Measurements from ENCODE around the gene PRELID3B. TPM values are rescaled to one million over a fixed set of nuclear protein-coding genes. Genes with fewer than 3 reads are reported as not detected.

PRELID3B gene
- total RNA-seq, 1 experiment from 2014 or later, result 181 TPM

DNA sequence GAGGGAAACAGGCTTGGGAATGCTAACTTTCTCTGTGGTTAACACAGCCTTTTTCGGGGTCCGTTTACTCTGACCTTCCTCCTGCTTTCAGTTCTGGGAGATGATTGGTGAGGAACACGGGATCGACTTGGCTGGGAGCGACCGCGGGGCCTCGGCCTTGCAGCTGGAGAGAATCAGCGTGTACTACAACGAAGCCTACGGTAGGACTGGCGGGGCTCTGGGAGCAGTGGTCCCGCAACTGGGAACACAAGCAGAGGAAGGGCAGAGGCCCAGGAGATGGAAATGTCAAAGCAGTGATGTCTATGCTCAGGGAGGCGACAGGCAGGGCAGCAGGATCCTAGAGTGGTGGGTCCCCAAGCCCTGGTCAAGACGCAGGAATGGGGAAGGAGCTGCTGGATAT, 19.8 kb downstream of the PRELID3B start:
- H3K4me3 ChIP-seq (ENCODE audit: low read length), result no peak overlapping the region
- H3K27me3 ChIP-seq (ENCODE audit: low read length), result no peaks in the 10 kb centered on the region
- TF ChIP-seq, protein P1, sequence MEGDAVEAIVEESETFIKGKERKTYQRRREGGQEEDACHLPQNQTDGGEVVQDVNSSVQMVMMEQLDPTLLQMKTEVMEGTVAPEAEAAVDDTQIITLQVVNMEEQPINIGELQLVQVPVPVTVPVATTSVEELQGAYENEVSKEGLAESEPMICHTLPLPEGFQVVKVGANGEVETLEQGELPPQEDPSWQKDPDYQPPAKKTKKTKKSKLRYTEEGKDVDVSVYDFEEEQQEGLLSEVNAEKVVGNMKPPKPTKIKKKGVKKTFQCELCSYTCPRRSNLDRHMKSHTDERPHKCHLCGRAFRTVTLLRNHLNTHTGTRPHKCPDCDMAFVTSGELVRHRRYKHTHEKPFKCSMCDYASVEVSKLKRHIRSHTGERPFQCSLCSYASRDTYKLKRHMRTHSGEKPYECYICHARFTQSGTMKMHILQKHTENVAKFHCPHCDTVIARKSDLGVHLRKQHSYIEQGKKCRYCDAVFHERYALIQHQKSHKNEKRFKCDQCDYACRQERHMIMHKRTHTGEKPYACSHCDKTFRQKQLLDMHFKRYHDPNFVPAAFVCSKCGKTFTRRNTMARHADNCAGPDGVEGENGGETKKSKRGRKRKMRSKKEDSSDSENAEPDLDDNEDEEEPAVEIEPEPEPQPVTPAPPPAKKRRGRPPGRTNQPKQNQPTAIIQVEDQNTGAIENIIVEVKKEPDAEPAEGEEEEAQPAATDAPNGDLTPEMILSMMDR (conservative IDR thresholded peaks at IDR 0.05; ENCODE audit: low read depth, low read length), result no peak
- TF ChIP-seq EZH2 (IDR thresholded peaks at IDR 0.05; ENCODE audit: low read length, unreplicated experiment) (no peak), EZH2phosphoT487 (IDR thresholded peaks at IDR 0.05; ENCODE audit: borderline replicate concordance, low read length) (no peak)
- H3K9ac ChIP-seq (ENCODE audit: low read length), result no peak overlapping the region
- H3K4me1 ChIP-seq (ENCODE audit: insufficient read depth, low read length), result peaks cover 12% of the 10 kb centered on the region
- H3K9me3 ChIP-seq (ENCODE audit: low read length), result no peaks in the 10 kb centered on the region
- DNase-seq (no peak), ATAC-seq (no peak)
- intact Hi-C loops (cut with micrococcal nuclease), result no loop called here
- ChIA-PET CTCF (no interaction called here), POLR2A (ENCODE audit: unreplicated experiment) (no interaction called here)
- no TSS peak for BruUV-seq (replicated peaks)
- H3K27ac ChIP-seq (ENCODE audit: low read length), result no peak overlapping the region
- peaks cover 32% of the 10 kb centered on the region for H3K79me2 ChIP-seq (ENCODE audit: low read length)
- peaks cover 16% of the 10 kb centered on the region for H4K20me1 ChIP-seq (ENCODE audit: low read length)
- no peak overlapping the region for H2AFZ ChIP-seq (ENCODE audit: low read length)
- no peaks in the 10 kb centered on the region for H3K9me2 ChIP-seq (replicated peaks; ENCODE audit: low read length)
- no peak overlapping the region for H3K4me2 ChIP-seq (ENCODE audit: low read length)
- H3F3A ChIP-seq (ENCODE audit: low read length, unreplicated experiment), result no peaks in the 10 kb centered on the region
- peaks cover 40% of the 10 kb centered on the region for H3K36me3 ChIP-seq (ENCODE audit: low read depth, low read length)

DNA sequence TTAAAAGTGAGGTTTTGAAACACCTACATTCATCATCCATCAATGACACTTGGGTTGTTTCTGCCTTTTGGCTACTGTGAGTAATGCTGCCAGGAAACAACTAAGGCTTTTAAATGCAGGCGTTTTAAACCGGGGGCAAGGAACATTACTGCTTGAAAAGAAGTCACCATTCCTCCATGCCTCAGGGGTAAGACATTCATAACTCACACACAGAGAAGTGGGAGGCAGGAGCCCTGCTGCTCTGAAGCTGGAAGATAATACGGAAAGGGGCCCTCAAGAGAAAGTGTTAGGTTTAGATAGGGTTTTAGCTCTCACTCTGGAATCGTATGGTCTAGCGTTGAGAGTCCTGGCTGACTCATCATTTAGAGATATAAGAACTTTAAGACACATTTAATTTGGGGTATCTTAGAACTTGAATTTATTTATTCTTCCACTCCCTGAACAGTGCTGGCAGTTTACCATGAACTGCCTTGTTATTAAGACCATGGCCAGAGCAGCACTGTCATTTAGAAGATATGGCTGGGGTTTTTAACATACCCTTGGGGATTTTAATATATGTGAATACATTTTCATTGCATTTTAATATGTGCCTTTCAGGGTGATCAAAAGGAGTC, 21.5 kb downstream of the PRELID3B start:
- ChIA-PET POLR2A (ENCODE audit: unreplicated experiment) (interaction anchor here (0.6 kb wide), 1 partner anchor 679 kb away, joined by 10 read pairs; no protein-coding TSS in a partner anchor), CTCF (no interaction called here)
- Histone ChIP-seq H3K4me3 (ENCODE audit: low read length) (no peak overlapping the region), H3K4me2 (ENCODE audit: low read length) (peak overlapping the region; percentile 4; the same call in 1 of the 2 replicates), H3K36me3 (ENCODE audit: low read depth, low read length) (peaks cover 23% of the 10 kb centered on the region), H3K27me3 (ENCODE audit: low read length) (no peaks in the 10 kb centered on the region), H2AFZ (ENCODE audit: low read length) (no peak overlapping the region), H3K9me2 (replicated peaks; ENCODE audit: low read length) (no peaks in the 10 kb centered on the region), H3K9me3 (ENCODE audit: low read length) (no peaks in the 10 kb centered on the region), H3K4me1 (ENCODE audit: insufficient read depth, low read length) (peaks cover 17% of the 10 kb centered on the region), H4K20me1 (ENCODE audit: low read length) (0 out of 2 replicates have a peak, but pooled peaks cover under 1% of the 10 kb centered on the region), H3F3A (ENCODE audit: low read length, unreplicated experiment) (no peaks in the 10 kb centered on the region), H3K9ac (ENCODE audit: low read length) (no peak overlapping the region), H3K27ac (ENCODE audit: low read length) (no peak overlapping the region), H3K79me2 (ENCODE audit: low read length) (peaks cover 15% of the 10 kb centered on the region)
- DNase-seq (peak; percentile 73), ATAC-seq (peak; percentile 66)
- BruUV-seq (replicated peaks), result no TSS peak
- intact Hi-C loops (cut with micrococcal nuclease), result loop anchor here (1.0 kb wide), 1 partner anchor 8 kb away; no protein-coding TSS in a partner anchor
- TF ChIP-seq EZH2 (IDR thresholded peaks at IDR 0.05; ENCODE audit: low read length, unreplicated experiment) (no peak), EZH2phosphoT487 (IDR thresholded peaks at IDR 0.05; ENCODE audit: borderline replicate concordance, low read length) (no peak)
- TF ChIP-seq, protein P1 (conservative IDR thresholded peaks at IDR 0.05; ENCODE audit: low read depth, low read length), result no peak

DNA sequence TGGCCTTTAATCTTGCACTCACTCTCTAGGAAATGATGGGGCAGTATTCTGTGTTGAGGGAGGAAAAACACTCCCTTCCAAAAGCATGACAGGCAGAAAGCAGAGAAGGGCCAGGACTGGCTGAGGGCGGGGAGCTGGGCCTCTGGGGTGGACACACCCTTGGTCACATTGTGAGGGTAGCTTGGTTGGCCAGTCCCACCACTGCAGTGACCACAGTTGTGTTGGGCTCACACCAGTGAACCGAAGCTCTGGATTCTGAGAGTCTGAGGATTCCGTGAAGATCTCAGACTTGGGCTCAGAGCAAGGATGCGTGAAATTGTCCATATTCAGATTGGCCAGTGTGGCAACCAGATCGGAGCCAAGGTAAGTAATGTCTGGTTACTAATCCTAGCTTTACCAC, 23.4 kb downstream of the PRELID3B start, which contains the start of gene TUBB1:
TUBB1 (plus strand) TSS at position 213 of the 400 bp plus-strand sequence; CDS start at position 307, 94 bp downstream.
- DNase-seq (no peak), ATAC-seq (no peak)
- no peaks in the 10 kb centered on the region for H3K9me2 ChIP-seq (replicated peaks; ENCODE audit: low read length)
- no peak within 1 kb of the TSS for H3K27ac ChIP-seq (ENCODE audit: low read length)
- H3K79me2 ChIP-seq (ENCODE audit: low read length), result no peaks in the 10 kb centered on the region
- BruUV-seq (replicated peaks), result no TSS peak
- H3K36me3 ChIP-seq (ENCODE audit: low read depth, low read length), result peaks cover 8% of the 10 kb centered on the region; the same call in 1 of the 2 replicates
- ChIA-PET POLR2A (ENCODE audit: unreplicated experiment) (no interaction called here), CTCF (no interaction called here)
- H3K27me3 ChIP-seq (ENCODE audit: low read length), result no peaks in the 10 kb centered on the region
- TF ChIP-seq EZH2 (IDR thresholded peaks at IDR 0.05; ENCODE audit: low read length, unreplicated experiment), result no peak
- TF ChIP-seq EZH2phosphoT487 (IDR thresholded peaks at IDR 0.05; ENCODE audit: borderline replicate concordance, low read length), result no peak
- TF ChIP-seq, protein P1 (conservative IDR thresholded peaks at IDR 0.05; ENCODE audit: low read depth, low read length), result no peak
- no peak within 1 kb of the TSS for H2AFZ ChIP-seq (ENCODE audit: low read length)
- no peak within 1 kb of the TSS for H3K4me2 ChIP-seq (ENCODE audit: low read length)
- no peaks in the 10 kb centered on the region for H3F3A ChIP-seq (ENCODE audit: low read length, unreplicated experiment)
- no peaks in the 10 kb centered on the region for H3K9me3 ChIP-seq (ENCODE audit: low read length)
- no peak within 1 kb of the TSS for H3K4me3 ChIP-seq (ENCODE audit: low read length)
- intact Hi-C loops (cut with micrococcal nuclease), result no loop called here
- H3K9ac ChIP-seq (ENCODE audit: low read length), result no peak within 1 kb of the TSS
- peaks cover 17% of the 10 kb centered on the region for H3K4me1 ChIP-seq (ENCODE audit: insufficient read depth, low read length)
- H4K20me1 ChIP-seq (ENCODE audit: low read length), result no peaks in the 10 kb centered on the region
